OCI-LY7 (cell line): ENCODE data around the gene ID1. TPM values are rescaled to one million over a fixed set of nuclear protein-coding genes. Genes with fewer than 3 reads are reported as not detected.
A peak's percentile ranks its signal among the peaks of the same experiment; 100 is the strongest.

Experiments used
- BruUV-seq: library from RNA; stranded (reverse); fragments of 400-500 nt; replicated peaks from 2 replicates; lab custom pipeline; 2021; lab: Mats Ljungman, UMichigan
- CTCF ChIA-PET: fragments of 300-600 bp; sonication (Branson Sonifier 250); formaldehyde crosslinking; loops from one replicate; lab custom pipeline; 2022; ENCODE audit warnings: antibody characterized with exemption; ENCODE audit not compliant: unreplicated experiment; lab: Charles Lee
- POLR2A ChIA-PET: fragments of 300-600 bp; sonication (Branson Sonifier 250); formaldehyde crosslinking; loops from one replicate; lab custom pipeline; 2022; ENCODE audit warnings: antibody characterized with exemption; lab: Charles Lee
- DNase-seq: peaks from one replicate; pipeline ENCODE4 v3.0.0-alpha.2; 2015; ENCODE audit warnings: low spot score
- H2AFZ ChIP-seq: fragments of 200-600 bp; sonication (generic), shearing (Covaris generic); 2 replicates; pipeline ENCODE4 v1.6.1; 2014; ENCODE audit warnings: mild to moderate bottlenecking, antibody characterized with exemption, low read length, moderate library complexity
- H3K27ac ChIP-seq: fragments of 200-600 bp; sonication (generic); 2 replicates; pipeline ENCODE4 v1.5.1; 2014; ENCODE audit warnings: mixed run types, low read depth, mild to moderate bottlenecking, moderate library complexity, low read length, inconsistent platforms; ENCODE audit not compliant: poor library complexity, severe bottlenecking
- H3K36me3 ChIP-seq: fragments of 200-600 bp; sonication (generic); 2 replicates; pipeline ENCODE4 v1.6.1; 2014; ENCODE audit warnings: mild to moderate bottlenecking, antibody characterized with exemption, low read length, moderate library complexity, mixed read lengths; ENCODE audit not compliant: insufficient read depth
- H3K4me1 ChIP-seq: fragments of 200-600 bp; sonication (generic); 2 replicates; pipeline ENCODE4 v1.5.1; 2014; ENCODE audit warnings: mild to moderate bottlenecking, low read length; ENCODE audit not compliant: insufficient read depth, poor library complexity, severe bottlenecking
- H3K4me2 ChIP-seq: fragments of 200-600 bp; sonication (generic); 2 replicates; pipeline ENCODE4 v1.6.1; 2014; ENCODE audit warnings: mild to moderate bottlenecking, low read length
- H3K4me3 ChIP-seq: fragments of 200-600 bp; sonication (generic); 2 replicates; pipeline ENCODE4 v1.5.1; 2014; ENCODE audit warnings: mild to moderate bottlenecking, low read depth, low read length; ENCODE audit not compliant: poor library complexity, severe bottlenecking
- H3K79me2 ChIP-seq: fragments of 200-600 bp; sonication (generic); 2 replicates; pipeline ENCODE4 v1.6.1; 2016; ENCODE audit warnings: low read depth, mild to moderate bottlenecking, low read length, moderate library complexity, mixed read lengths; ENCODE audit not compliant: insufficient read depth
- H3K9me2 ChIP-seq: fragments of 200-600 bp; sonication (generic); 2 replicates; pipeline ENCODE4 v1.6.1; 2016; ENCODE audit warnings: mild to moderate bottlenecking, low read length, mixed read lengths; ENCODE audit not compliant: insufficient read depth
- H3K9me3 ChIP-seq: fragments of 200-600 bp; sonication (generic); 2 replicates; pipeline ENCODE4 v1.6.1; 2014; ENCODE audit warnings: mild to moderate bottlenecking, mixed run types, low read length, mixed read lengths
- H4K20me1 ChIP-seq: fragments of 200-600 bp; sonication (generic); 2 replicates; pipeline ENCODE4 v1.6.1; 2014; ENCODE audit warnings: mild to moderate bottlenecking, antibody characterized with exemption, low read length, moderate library complexity, mixed read lengths; ENCODE audit not compliant: insufficient read depth
- CTCF ChIP-seq: fragments of 200-600 bp; sonication (generic); conservative IDR thresholded peaks from 2 replicates; pipeline ENCODE4 v1.5.1; 2014; ENCODE audit warnings: mild to moderate bottlenecking, antibody characterized with exemption, low read length, moderate library complexity, mixed read lengths
- EZH2phosphoT487 ChIP-seq: fragments of 200-600 bp; sonication (generic); IDR thresholded peaks from 2 replicates; pipeline ENCODE4 v1.6.1; 2018; ENCODE audit warnings: low read depth, borderline replicate concordance, mild to moderate bottlenecking, mixed run types, antibody characterized with exemption, low read length, moderate library complexity, mixed read lengths
- intact Hi-C: fragments of 100-400 bp; cut with micrococcal nuclease; formaldehyde crosslinking; loops from one replicate; pipeline ENCODE4 v1.10.0; 2022; ENCODE audit not compliant: unreplicated experiment
- total RNA-seq, 2 experiments: library from RNA; depleted of rRNA in 1 of 2; stranded (reverse); fragments of >200 nt in 1 of 2; shearing (Covaris generic) in 1 of 2; gene quantifications; 2 replicates each; pipeline ENCODE4 v1.2.3, GENCODE V29; 2014 to 2022

ID1 gene
- total RNA-seq, 2 experiments from 2014 or later = 3.3 to 3.6 TPM

GRCh38 chr20:31567380-31567720 lies 37.7 kb upstream of the ID1 start:
- H3K4me3 ChIP-seq = no peak overlapping the region
- BruUV-seq = no TSS peak
- no peak overlapping the region for H2AFZ ChIP-seq
- H4K20me1 ChIP-seq = no peaks in the 10 kb centered on the region
- no peaks in the 10 kb centered on the region for H3K9me2 ChIP-seq
- H3K4me1 ChIP-seq = peaks cover 31% of the 10 kb centered on the region
- no peaks in the 10 kb centered on the region for H3K9me3 ChIP-seq
- peak overlapping the region; percentile 12; the same call in 1 of the 2 replicates for H3K4me2 ChIP-seq
- H3K36me3 ChIP-seq = peaks cover 56% of the 10 kb centered on the region
- no peaks in the 10 kb centered on the region for H3K79me2 ChIP-seq
- ChIA-PET CTCF (interaction anchor here (0.6 to 1.7 kb wide), 7 partner anchors 22 to 173 kb away, joined by 3 to 21 read pairs (median 3); partner anchors contain the start of gene ID1), POLR2A (interaction anchor here (0.6 to 1.8 kb wide), 6 partner anchors 20 to 559 kb away, joined by 3 to 15 read pairs (median 3); a partner anchor contains a TSS)
- intact Hi-C loops = loop anchor here (5.0 kb wide), 1 partner anchor 155 kb away; the partner anchor contains the start of gene BCL2L1
- DNase-seq = no peak
- TF ChIP-seq EZH2phosphoT487 (no peak), CTCF (no peak)
- H3K27ac ChIP-seq = peak overlapping the region; percentile 40

- Histone ChIP-seq H3K4me3 (no peak overlapping the region), H3K4me2 (no peak overlapping the region), H3K27ac (no peak overlapping the region), H3K79me2 (no peaks in the 10 kb centered on the region), H2AFZ (no peak overlapping the region), H4K20me1 (no peaks in the 10 kb centered on the region), H3K9me2 (no peaks in the 10 kb centered on the region), H3K9me3 (no peaks in the 10 kb centered on the region), H3K4me1 (peaks cover 35% of the 10 kb centered on the region), H3K36me3 (peaks cover 47% of the 10 kb centered on the region)
- TF ChIP-seq EZH2phosphoT487 (no peak), CTCF (no peak)
- ChIA-PET CTCF (interaction anchor here (0.7 to 2.8 kb wide), 3 partner anchors 35 to 156 kb away, joined by 3 to 19 read pairs (median 5); no protein-coding TSS in a partner anchor), POLR2A (interaction anchor here (0.5 to 1.8 kb wide), 4 partner anchors 36 to 91 kb away, joined by 3 to 15 read pairs (median 3); no protein-coding TSS in a partner anchor)
- no peak for DNase-seq
- intact Hi-C loops = loop anchor here (5.0 kb wide), 1 partner anchor 154 kb away; the partner anchor contains the start of gene BCL2L1
- no TSS peak for BruUV-seq
These were observed 36.9 kb upstream of the ID1 start for GRCh38 chr20:31568041-31568731.

GRCh38 chr20:31568773-31569162 lies 36.3 kb upstream of the ID1 start:
- ChIA-PET POLR2A (interaction anchor here (1.4 kb wide), 1 partner anchor 48 kb away, joined by 3 read pairs; no protein-coding TSS in a partner anchor), CTCF (interaction anchor here (0.7 to 2.8 kb wide), 3 partner anchors 35 to 155 kb away, joined by 3 to 19 read pairs (median 5); no protein-coding TSS in a partner anchor)
- no peak overlapping the region for H3K27ac ChIP-seq
- H3K4me3 ChIP-seq = no peak overlapping the region
- H3K4me1 ChIP-seq = peaks cover 40% of the 10 kb centered on the region
- H3K9me3 ChIP-seq = no peaks in the 10 kb centered on the region
- no peaks in the 10 kb centered on the region for H3K79me2 ChIP-seq
- H3K4me2 ChIP-seq = no peak overlapping the region
- no peaks in the 10 kb centered on the region for H4K20me1 ChIP-seq
- peaks cover 42% of the 10 kb centered on the region for H3K36me3 ChIP-seq
- no TSS peak for BruUV-seq
- TF ChIP-seq CTCF = no peak
- TF ChIP-seq EZH2phosphoT487 = no peak
- intact Hi-C loops = loop anchor here (5.0 kb wide), 1 partner anchor 154 kb away; the partner anchor contains the start of gene BCL2L1
- no peak for DNase-seq
- no peak overlapping the region for H2AFZ ChIP-seq
- H3K9me2 ChIP-seq = no peaks in the 10 kb centered on the region
